ENCODE measurements around the gene MAD2L1BP. TPM values are rescaled to one million over a fixed set of nuclear protein-coding genes. Genes with fewer than 3 reads are reported as not detected.
"Not testable (repeated sequence)": the region's sequence is repeated elsewhere in the genome, so short reads cannot be mapped to it uniquely, and the experiment has no call there.

The MAD2L1BP gene, protein sequence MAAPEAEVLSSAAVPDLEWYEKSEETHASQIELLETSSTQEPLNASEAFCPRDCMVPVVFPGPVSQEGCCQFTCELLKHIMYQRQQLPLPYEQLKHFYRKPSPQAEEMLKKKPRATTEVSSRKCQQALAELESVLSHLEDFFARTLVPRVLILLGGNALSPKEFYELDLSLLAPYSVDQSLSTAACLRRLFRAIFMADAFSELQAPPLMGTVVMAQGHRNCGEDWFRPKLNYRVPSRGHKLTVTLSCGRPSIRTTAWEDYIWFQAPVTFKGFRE
- 37.9 TPM for polyA plus RNA-seq (2013, experiment 1 of 4)
- 36.2 TPM for polyA plus RNA-seq (2013, experiment 2 of 4)
- polyA plus RNA-seq (2013, experiment 3 of 4): 33.2 TPM
- polyA plus RNA-seq (2013, experiment 4 of 4): 33.2 TPM

DNA sequence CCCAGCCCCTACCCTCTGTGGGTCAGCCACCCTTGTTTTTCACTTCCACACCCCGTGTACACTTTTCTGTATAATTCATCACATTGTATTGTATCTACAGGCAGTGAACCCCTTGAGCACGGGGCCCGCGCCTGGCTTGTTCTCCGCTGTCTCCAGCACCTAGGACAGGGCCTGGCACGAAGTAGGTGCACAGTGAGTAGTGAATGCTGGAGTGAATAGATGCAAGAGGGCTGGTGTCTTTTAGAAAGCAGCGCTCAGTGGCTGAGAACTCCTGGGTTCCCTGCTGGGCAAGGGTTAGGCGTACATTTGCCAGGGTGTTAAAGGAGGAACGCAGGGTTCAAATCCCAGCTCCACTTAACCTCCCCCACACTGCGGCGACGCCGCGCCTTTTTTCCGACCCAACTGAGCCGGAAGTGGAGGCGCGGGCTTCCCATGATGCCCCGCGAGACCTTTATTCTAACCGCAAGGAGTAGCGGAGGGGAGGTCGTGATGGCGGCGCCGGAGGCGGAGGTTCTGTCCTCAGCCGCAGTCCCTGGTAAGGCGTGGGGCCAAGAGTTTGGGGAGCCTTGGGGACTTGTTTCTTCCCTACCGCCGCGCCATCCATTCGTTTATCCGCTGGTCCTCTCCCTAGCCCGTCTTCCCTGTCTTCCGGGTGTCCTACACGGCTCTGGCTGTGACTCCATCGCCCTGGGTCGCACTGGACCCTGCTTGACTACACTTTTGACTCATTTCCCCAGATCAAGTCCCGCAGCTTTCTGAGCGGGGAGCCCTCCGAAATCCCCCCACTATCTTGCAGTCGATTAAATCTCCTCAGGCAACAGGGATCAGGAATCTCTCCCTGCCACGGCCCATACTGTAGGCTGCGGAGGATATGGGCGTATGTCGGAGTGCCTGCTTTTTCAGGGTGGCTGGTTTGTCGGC lies at the start of gene MAD2L1BP:
Gene MAD2L1BP, plus strand, starts transcription at position 454 of the 921 bp plus-strand sequence. Its CDS starts 36 bp downstream, at position 490.
- H3K4me1 ChIP-seq (ENCODE audit: control insufficient read depth, insufficient read depth, low read length): peaks cover 6% of the 10 kb centered on the region
- peak within 1 kb of the TSS; percentile 87 for H3K4me3 ChIP-seq (ENCODE audit: insufficient read depth, low read depth, low read length)
- H3K27ac ChIP-seq (ENCODE audit: insufficient read depth, low read depth, low read length, poor library complexity, severe bottlenecking): no peak within 1 kb of the TSS
- peaks cover 16% of the 10 kb centered on the region for H3K36me3 ChIP-seq (ENCODE audit: control insufficient read depth, insufficient read depth, low read length)
- H3K27me3 ChIP-seq (ENCODE audit: control insufficient read depth, insufficient read depth, low read length, poor library complexity, severe bottlenecking): no peaks in the 10 kb centered on the region
- no peaks in the 10 kb centered on the region for H3K9me3 ChIP-seq (ENCODE audit: control insufficient read depth, low read length)
- 7% methylated on average over 48 of the region's 48 CpGs for WGBS, 2 experiments

DNA sequence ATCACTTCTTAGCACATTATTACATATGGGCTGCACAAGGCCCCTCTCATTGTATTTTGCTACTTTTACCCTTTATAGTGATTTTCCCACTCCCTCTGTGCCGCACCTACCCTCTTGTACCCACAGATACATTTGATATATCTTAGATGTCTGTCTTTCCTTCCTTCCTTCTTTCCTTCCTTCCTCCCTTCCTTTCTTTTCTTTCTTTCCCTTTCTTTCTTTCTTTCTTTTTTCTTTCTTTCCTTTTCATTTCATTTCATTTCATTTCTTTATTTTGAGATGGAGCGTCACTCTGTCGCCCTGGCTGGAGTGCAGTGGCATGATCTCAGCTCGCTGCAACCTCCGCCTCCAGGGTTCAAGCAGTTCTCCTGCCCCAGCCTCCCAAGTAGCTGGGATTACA lies 47.4 kb upstream of the MAD2L1BP start:
- Histone ChIP-seq H3K4me3 (ENCODE audit: insufficient read depth, low read depth, low read length) (no peak overlapping the region), H3K27me3 (ENCODE audit: control insufficient read depth, insufficient read depth, low read length, poor library complexity, severe bottlenecking) (no peaks in the 10 kb centered on the region), H3K9me3 (ENCODE audit: control insufficient read depth, low read length) (no peaks in the 10 kb centered on the region), H3K27ac (ENCODE audit: insufficient read depth, low read depth, low read length, poor library complexity, severe bottlenecking) (no peak overlapping the region), H3K4me1 (ENCODE audit: control insufficient read depth, insufficient read depth, low read length) (no peaks in the 10 kb centered on the region), H3K36me3 (ENCODE audit: control insufficient read depth, insufficient read depth, low read length) (peaks cover 25% of the 10 kb centered on the region)
- WGBS, 2 experiments: 95 to 98% methylated on average over 5 of the region's 5 CpGs

DNA sequence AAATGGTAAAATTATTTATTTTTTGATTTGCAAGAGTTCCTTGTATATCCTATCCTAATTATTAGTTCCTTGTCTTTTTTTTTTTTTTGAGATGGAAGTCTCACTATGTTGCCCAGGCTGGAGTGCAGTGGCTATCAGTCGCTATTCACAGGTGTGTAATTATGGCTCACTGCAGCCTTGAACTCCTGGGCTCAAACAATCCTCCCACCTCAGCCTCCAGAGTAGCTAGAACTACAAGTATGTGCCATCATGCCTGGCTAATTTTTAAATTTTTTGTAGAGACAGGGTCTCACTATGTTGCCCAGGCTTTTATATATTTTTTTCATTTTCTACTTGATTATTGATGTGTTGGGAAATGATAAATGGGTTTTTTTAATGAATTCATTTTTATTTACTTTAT lies 46.1 kb upstream of the MAD2L1BP start:
- not testable (repeated sequence) for H3K27ac ChIP-seq (ENCODE audit: insufficient read depth, low read depth, low read length, poor library complexity, severe bottlenecking); H3K4me3 ChIP-seq (ENCODE audit: insufficient read depth, low read depth, low read length); H3K4me1 ChIP-seq (ENCODE audit: control insufficient read depth, insufficient read depth, low read length); H3K9me3 ChIP-seq (ENCODE audit: control insufficient read depth, low read length); H3K27me3 ChIP-seq (ENCODE audit: control insufficient read depth, insufficient read depth, low read length, poor library complexity, severe bottlenecking)
- WGBS, 2 experiments: 94 to 100% methylated on average over 1 of the region's 1 CpG
- H3K36me3 ChIP-seq (ENCODE audit: control insufficient read depth, insufficient read depth, low read length): peaks cover 17% of the 10 kb centered on the region

DNA sequence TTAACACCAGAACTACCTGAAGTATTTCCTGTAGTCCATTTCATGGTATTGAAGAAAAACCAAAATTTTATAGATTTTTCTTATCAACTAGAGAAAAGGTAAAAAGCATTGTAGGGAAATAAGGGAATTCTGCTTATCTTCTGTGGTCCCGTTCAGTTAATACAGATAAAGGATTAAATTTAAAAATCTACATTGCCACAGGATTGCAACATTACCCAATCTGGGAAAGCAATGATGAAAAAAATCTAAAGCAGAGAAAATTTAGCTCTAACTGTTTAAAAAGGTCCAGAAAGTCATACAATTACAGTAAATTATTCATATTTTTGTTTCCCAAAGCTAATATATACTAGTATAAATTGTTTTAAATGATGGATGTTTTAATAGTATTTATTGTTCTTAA lies 41.7 kb upstream of the MAD2L1BP start:
- Histone ChIP-seq H3K36me3 (ENCODE audit: control insufficient read depth, insufficient read depth, low read length) (no peaks in the 10 kb centered on the region), H3K27ac (ENCODE audit: insufficient read depth, low read depth, low read length, poor library complexity, severe bottlenecking) (no peak overlapping the region), H3K4me3 (ENCODE audit: insufficient read depth, low read depth, low read length) (no peak overlapping the region), H3K27me3 (ENCODE audit: control insufficient read depth, insufficient read depth, low read length, poor library complexity, severe bottlenecking) (no peaks in the 10 kb centered on the region), H3K9me3 (ENCODE audit: control insufficient read depth, low read length) (no peaks in the 10 kb centered on the region), H3K4me1 (ENCODE audit: control insufficient read depth, insufficient read depth, low read length) (no peaks in the 10 kb centered on the region)
- WGBS, 2 experiments: 73% methylated on average over 1 of the region's 1 CpG; no CpG with 5 or more reads in 1 of the 2 experiments

DNA sequence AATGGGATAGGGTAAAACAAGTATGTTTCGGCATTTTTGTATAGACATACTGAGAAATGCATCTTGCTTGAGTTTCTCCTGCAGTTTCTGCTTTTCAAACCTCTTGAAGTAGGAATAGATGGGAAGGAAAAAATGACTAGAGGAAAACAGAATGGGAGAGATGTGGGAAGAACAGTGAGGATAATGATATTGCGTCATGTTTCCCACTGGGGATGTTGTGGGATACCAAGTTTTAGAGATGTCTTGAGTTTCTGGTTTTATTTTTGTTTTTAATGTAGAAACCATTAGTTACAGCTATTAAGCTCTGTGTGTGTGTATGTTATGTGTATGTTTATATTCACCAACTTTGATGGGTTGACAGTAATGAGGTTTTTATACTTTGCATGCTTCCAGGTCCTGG lies 35.0 kb upstream of the MAD2L1BP start:
- Histone ChIP-seq H3K9me3 (ENCODE audit: control insufficient read depth, low read length) (no peaks in the 10 kb centered on the region), H3K4me3 (ENCODE audit: insufficient read depth, low read depth, low read length) (no peak overlapping the region), H3K4me1 (ENCODE audit: control insufficient read depth, insufficient read depth, low read length) (no peaks in the 10 kb centered on the region), H3K27me3 (ENCODE audit: control insufficient read depth, insufficient read depth, low read length, poor library complexity, severe bottlenecking) (no peaks in the 10 kb centered on the region), H3K36me3 (ENCODE audit: control insufficient read depth, insufficient read depth, low read length) (peaks cover 6% of the 10 kb centered on the region), H3K27ac (ENCODE audit: insufficient read depth, low read depth, low read length, poor library complexity, severe bottlenecking) (no peak overlapping the region)
- 97 to 98% methylated on average over 2 of the region's 2 CpGs for WGBS, 2 experiments

DNA sequence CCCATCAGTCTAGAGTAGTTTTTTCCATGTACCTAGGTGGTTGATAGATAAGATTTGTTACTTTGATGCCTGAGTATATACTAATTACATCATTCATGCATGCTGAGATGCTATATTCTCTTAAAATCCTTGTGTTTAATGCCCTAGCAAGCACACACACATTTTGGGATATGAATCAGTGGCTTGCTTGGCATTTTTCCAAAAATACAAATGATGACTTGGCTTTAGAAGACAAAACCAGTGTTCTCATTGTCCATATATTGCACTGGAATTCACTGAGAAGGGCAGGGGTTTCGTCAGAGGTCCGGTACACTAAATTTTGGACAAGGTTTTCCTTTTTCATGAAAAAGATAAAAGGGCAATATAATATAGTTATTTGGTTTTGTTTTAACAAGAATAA lies 31.5 kb upstream of the MAD2L1BP start:
- H3K9me3 ChIP-seq (ENCODE audit: control insufficient read depth, low read length): no peaks in the 10 kb centered on the region
- no peak overlapping the region for H3K27ac ChIP-seq (ENCODE audit: insufficient read depth, low read depth, low read length, poor library complexity, severe bottlenecking)
- no peaks in the 10 kb centered on the region for H3K4me1 ChIP-seq (ENCODE audit: control insufficient read depth, insufficient read depth, low read length)
- WGBS, 2 experiments: 93 to 100% methylated on average over 2 of the region's 2 CpGs
- H3K4me3 ChIP-seq (ENCODE audit: insufficient read depth, low read depth, low read length): no peak overlapping the region
- no peaks in the 10 kb centered on the region for H3K27me3 ChIP-seq (ENCODE audit: control insufficient read depth, insufficient read depth, low read length, poor library complexity, severe bottlenecking)
- H3K36me3 ChIP-seq (ENCODE audit: control insufficient read depth, insufficient read depth, low read length): peaks cover 6% of the 10 kb centered on the region

DNA sequence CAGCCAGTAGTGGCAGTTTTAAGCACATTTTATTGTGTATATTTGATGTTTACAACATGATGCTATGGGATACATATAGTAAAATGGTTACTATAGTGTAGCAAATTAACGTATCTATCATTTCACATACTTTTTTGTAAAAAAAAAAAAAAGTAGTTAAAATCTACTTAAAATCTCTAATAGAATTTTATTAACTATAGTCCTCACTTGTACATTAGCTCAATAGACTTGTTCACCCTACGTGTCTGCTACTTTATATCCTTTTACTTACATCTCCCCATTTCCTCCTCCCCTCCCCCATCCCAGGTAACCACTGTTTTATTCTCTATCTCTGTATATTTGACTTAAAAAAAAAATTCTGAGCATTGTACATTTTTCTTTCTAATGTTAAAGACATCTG lies 29.6 kb upstream of the MAD2L1BP start:
- H3K36me3 ChIP-seq (ENCODE audit: control insufficient read depth, insufficient read depth, low read length): peaks cover 6% of the 10 kb centered on the region
- H3K4me3 ChIP-seq (ENCODE audit: insufficient read depth, low read depth, low read length): no peak overlapping the region
- 90 to 98% methylated on average over 2 of the region's 2 CpGs for WGBS, 2 experiments
- no peaks in the 10 kb centered on the region for H3K27me3 ChIP-seq (ENCODE audit: control insufficient read depth, insufficient read depth, low read length, poor library complexity, severe bottlenecking)
- H3K27ac ChIP-seq (ENCODE audit: insufficient read depth, low read depth, low read length, poor library complexity, severe bottlenecking): no peak overlapping the region
- no peaks in the 10 kb centered on the region for H3K9me3 ChIP-seq (ENCODE audit: control insufficient read depth, low read length)
- H3K4me1 ChIP-seq (ENCODE audit: control insufficient read depth, insufficient read depth, low read length): no peaks in the 10 kb centered on the region

DNA sequence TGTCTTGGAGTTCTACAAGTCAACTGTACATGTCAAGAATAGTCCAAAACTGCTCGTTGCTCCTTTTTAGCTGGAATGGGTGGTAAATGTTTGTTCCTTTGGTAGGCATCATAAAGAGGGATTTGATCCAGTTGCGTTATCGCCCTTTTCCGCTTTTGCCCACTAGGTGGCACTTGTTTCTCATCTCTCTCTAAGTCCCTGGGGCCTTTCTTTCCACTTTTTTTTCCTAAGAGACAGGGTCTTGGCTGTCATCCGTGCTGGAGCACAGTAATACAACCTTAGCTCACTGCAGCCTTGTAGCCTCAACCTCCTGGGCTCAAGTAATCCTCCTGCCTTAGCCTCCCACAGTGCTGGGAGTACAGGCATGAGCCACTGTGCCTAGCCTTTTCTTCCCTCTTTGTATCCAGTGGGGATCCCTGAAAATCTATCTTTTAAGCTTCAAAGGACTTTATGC lies 27.3 kb upstream of the MAD2L1BP start:
- Histone ChIP-seq H3K36me3 (ENCODE audit: control insufficient read depth, insufficient read depth, low read length) (peaks cover 6% of the 10 kb centered on the region), H3K4me1 (ENCODE audit: control insufficient read depth, insufficient read depth, low read length) (no peaks in the 10 kb centered on the region), H3K9me3 (ENCODE audit: control insufficient read depth, low read length) (no peaks in the 10 kb centered on the region), H3K27me3 (ENCODE audit: control insufficient read depth, insufficient read depth, low read length, poor library complexity, severe bottlenecking) (no peaks in the 10 kb centered on the region), H3K27ac (ENCODE audit: insufficient read depth, low read depth, low read length, poor library complexity, severe bottlenecking) (no peak overlapping the region), H3K4me3 (ENCODE audit: insufficient read depth, low read depth, low read length) (no peak overlapping the region)
- WGBS, 2 experiments: 5 to 10% methylated on average over 5 of the region's 5 CpGs

DNA sequence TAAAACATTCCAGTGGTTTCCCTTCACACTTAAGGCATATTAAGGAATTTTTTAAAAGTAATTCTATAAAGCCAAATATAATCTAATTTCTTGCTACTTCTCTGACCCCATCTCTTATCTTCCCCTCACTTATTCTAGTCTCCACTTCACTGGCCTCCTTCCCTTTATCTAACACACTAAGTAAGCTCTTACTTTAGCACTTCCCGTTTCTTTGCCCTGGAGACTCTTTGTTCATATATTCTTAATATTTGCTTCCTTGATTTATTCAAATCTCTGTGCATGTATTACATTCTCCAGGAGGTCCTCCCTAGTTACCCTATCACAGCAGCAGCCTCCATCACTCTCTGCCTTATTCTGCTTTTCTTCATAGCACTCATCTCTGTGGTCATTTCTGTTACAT lies 26.8 kb upstream of the MAD2L1BP start:
- H3K9me3 ChIP-seq (ENCODE audit: control insufficient read depth, low read length): no peaks in the 10 kb centered on the region
- WGBS, 2 experiments: 92 to 100% methylated on average over 1 of the region's 1 CpG
- no peak overlapping the region for H3K4me3 ChIP-seq (ENCODE audit: insufficient read depth, low read depth, low read length)
- H3K27me3 ChIP-seq (ENCODE audit: control insufficient read depth, insufficient read depth, low read length, poor library complexity, severe bottlenecking): no peaks in the 10 kb centered on the region
- H3K27ac ChIP-seq (ENCODE audit: insufficient read depth, low read depth, low read length, poor library complexity, severe bottlenecking): no peak overlapping the region
- no peaks in the 10 kb centered on the region for H3K4me1 ChIP-seq (ENCODE audit: control insufficient read depth, insufficient read depth, low read length)
- H3K36me3 ChIP-seq (ENCODE audit: control insufficient read depth, insufficient read depth, low read length): peaks cover 6% of the 10 kb centered on the region

DNA sequence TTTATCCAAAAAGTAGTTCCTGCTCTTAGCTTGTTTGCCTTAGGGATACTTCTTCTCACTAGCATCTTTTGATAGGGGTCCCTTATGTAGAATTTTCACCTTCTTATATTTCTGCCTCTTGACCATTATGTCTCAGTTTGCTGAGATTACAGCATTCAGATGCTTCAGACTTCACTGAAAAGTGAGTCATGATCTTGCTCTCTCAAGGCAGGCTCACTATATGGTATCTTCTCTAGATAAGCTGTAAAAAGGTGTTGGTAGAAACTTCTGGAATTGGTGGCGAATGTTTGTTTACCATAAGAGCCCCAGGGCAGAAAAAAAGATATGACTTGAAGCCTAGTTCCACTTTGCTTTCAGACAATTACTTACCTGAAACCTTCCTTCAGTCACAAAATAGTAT lies 26.2 kb upstream of the MAD2L1BP start:
- Histone ChIP-seq H3K27ac (ENCODE audit: insufficient read depth, low read depth, low read length, poor library complexity, severe bottlenecking) (no peak overlapping the region), H3K27me3 (ENCODE audit: control insufficient read depth, insufficient read depth, low read length, poor library complexity, severe bottlenecking) (no peaks in the 10 kb centered on the region), H3K36me3 (ENCODE audit: control insufficient read depth, insufficient read depth, low read length) (peaks cover 6% of the 10 kb centered on the region), H3K4me3 (ENCODE audit: insufficient read depth, low read depth, low read length) (no peak overlapping the region), H3K9me3 (ENCODE audit: control insufficient read depth, low read length) (no peaks in the 10 kb centered on the region), H3K4me1 (ENCODE audit: control insufficient read depth, insufficient read depth, low read length) (no peaks in the 10 kb centered on the region)
- 100% methylated on average over 1 of the region's 1 CpG for WGBS, 2 experiments
